GM13977 (cell line): ENCODE measurements around the gene TRIM27.
"Not testable (repeated sequence)": the region's sequence is repeated elsewhere in the genome, so short reads cannot be mapped to it uniquely, and the experiment has no call there.

Source experiments
- DNase-seq: peaks from one replicate; pipeline ENCODE4 v3.0.0; 2012; ENCODE audit warnings: low spot score
- in situ Hi-C: fragments of 300-500 bp; cut with MboI; formaldehyde crosslinking; loops from one replicate; pipeline ENCODE4 v1.12.0; 2022; ENCODE audit warnings: low sequenced_read_pairs, low pct_unique_long_range_greater_than_20kb, mixed read lengths, inconsistent platforms; ENCODE audit not compliant: unreplicated experiment
- TF ChIP-seq, protein P1 (sequence below): IDR thresholded peaks from 2 replicates; pipeline ENCODE4 v1.5.1; 2012; ENCODE audit warnings: mild to moderate bottlenecking, control low read depth; ENCODE audit not compliant: insufficient read depth; ENCODE audit errors: extremely low read depth, missing control alignments

TRIM27 gene, protein sequence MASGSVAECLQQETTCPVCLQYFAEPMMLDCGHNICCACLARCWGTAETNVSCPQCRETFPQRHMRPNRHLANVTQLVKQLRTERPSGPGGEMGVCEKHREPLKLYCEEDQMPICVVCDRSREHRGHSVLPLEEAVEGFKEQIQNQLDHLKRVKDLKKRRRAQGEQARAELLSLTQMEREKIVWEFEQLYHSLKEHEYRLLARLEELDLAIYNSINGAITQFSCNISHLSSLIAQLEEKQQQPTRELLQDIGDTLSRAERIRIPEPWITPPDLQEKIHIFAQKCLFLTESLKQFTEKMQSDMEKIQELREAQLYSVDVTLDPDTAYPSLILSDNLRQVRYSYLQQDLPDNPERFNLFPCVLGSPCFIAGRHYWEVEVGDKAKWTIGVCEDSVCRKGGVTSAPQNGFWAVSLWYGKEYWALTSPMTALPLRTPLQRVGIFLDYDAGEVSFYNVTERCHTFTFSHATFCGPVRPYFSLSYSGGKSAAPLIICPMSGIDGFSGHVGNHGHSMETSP

DNA sequence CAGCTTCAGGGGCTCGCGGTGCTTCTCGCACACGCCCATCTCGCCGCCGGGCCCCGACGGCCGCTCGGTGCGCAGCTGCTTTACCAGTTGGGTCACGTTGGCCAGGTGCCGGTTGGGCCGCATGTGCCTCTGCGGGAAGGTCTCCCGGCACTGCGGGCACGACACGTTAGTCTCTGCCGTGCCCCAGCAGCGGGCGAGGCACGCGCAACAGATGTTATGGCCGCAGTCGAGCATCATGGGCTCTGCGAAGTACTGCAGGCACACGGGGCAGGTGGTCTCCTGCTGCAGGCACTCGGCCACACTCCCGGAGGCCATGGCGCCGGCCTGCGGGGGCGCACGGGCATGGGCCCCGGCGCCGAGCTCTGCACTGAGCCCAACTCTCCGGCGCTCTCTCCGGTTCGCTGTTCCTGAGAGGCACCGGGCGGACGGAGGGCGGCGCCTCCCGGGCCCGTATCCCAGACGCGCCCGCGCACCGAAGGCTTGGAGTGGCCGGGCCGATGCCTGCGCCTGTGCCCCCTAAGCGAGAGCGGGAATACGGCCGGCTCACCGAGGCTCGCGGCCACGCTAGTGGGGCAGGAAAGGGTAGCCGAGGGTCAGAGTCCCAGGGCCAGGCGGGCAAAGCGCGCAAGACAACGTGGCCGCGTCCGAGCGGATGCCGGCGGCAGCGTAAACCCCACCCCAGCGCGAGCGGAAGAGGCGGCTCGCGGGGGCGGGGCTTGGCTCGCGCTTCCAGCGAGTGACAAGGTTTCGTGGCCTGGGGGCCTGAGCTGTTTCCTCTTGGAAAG, at the start of gene TRIM27:
TRIM27 (minus strand) TSS at position 668 of the 785 bp plus-strand sequence; CDS start at position 315, 353 bp downstream.
- TF ChIP-seq, protein P1, sequence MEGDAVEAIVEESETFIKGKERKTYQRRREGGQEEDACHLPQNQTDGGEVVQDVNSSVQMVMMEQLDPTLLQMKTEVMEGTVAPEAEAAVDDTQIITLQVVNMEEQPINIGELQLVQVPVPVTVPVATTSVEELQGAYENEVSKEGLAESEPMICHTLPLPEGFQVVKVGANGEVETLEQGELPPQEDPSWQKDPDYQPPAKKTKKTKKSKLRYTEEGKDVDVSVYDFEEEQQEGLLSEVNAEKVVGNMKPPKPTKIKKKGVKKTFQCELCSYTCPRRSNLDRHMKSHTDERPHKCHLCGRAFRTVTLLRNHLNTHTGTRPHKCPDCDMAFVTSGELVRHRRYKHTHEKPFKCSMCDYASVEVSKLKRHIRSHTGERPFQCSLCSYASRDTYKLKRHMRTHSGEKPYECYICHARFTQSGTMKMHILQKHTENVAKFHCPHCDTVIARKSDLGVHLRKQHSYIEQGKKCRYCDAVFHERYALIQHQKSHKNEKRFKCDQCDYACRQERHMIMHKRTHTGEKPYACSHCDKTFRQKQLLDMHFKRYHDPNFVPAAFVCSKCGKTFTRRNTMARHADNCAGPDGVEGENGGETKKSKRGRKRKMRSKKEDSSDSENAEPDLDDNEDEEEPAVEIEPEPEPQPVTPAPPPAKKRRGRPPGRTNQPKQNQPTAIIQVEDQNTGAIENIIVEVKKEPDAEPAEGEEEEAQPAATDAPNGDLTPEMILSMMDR, result no peak
- peak; percentile 91 for DNase-seq
- in situ Hi-C loops, result no loop called here

DNA sequence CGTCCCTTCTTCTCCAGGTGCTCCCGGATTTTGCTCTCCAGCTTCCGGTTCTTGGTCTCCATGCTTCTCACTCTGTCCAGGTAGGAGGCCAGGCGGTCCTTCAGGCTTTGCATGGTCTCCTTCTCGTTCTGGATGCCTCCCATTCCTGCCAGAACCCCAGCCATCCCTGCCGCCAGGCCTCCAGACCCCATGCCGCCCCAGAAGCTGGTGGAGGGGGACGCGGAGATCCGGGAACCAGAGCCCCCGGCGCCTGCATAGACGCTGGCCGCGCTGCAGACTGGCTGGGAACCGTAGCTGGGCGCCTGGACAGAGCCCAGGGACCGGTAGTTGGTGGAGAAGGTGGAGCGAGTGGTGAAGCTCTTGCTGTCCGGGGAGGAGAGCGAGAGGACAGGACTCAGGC, 46.3 kb upstream of the TRIM27 start:
- DNase-seq, in situ Hi-C loops: not testable (repeated sequence)

DNA sequence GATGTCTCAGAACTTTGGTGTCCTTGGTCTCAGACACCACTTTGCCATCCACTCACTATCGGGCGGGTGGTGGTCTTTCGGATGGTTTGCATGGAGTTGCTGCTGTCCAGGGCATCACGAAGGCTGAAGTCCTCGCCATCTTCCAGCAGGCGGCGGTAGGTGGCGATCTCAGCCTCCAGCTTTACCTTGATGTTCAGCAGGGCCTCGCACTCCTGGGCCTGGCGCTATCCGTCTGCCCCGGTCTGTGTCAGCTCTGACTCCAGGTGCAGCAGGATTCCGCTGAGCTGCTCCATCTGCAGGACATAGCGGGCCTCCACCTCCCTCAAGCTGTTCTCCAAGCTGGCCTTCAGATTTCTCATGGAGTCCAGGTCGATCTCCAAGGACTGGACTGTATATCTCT, 45.3 kb upstream of the TRIM27 start:
- in situ Hi-C loops, result no loop called here
- TF ChIP-seq, protein P1, result no peak
- DNase-seq, result no peak

DNA sequence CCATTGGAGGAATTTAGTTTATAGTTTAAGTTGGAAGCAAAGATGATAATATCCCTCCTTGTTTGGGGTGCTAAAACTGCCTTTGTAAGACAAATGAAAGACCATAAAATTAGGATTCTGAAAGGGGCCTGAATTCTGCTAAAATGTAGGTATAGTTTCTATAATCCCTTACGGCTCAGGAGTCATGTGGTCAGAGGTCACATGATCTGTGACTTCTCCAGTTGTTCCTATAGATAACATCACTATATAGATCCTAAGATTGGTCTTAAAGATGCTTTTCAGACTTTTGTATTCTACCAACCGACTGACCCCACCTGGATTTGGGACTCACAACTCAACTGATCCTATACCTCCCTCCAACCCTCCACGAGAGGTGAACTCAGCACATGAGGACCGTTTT, 44.7 kb upstream of the TRIM27 start:
- no peak for DNase-seq
- TF ChIP-seq, protein P1, result no peak
- in situ Hi-C loops, result no loop called here

DNA sequence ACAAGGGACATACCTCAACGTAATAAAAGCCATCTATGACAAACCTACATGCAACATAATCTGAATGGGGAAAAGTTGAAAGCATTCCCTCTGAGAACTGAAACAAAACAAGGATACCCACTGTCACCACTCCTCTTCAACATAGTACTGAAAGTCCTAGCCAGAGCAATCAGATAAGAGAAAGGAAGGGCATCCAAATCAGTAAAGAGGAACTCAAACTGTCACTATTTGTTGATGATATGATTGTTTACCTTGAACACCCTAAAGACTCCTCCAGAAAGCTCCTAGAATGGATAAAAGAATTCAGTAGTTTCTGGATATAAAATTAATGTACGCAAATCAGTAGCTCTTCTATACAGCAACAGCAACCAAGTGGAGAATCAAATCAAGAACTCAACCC, 41.9 kb upstream of the TRIM27 start:
- TF ChIP-seq, protein P1, result no peak
- DNase-seq, result no peak

DNA sequence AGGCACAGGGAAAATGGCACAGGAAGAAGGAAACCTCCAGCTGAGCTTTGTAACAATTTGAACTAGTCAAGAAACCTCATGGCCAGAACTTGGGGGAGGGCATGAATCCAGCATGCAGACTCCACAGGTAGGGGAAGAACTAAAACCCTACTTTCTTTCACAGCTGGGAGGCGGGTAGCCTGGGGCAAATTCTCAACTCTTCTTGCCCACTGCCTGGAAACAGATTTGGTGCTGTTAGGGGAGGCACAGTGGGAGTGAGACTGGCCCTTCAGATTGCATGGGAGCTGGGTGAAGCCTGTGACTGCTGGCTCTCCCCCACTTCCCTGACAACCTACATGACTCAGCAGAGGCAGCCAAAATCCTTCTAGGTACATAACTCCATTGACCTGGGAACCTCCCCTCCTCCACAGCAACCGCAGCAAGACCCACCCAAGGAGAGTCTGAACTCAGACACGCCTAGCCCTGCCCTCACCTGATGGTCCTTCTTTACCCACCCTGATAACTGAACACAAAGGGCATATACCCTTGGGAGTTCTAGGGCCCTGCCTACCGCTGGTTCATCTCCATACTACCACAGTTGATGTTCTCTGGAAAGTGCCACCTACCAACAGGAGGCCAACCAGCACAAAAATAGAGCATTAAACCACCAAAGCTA, 37.2 kb upstream of the TRIM27 start:
- TF ChIP-seq, protein P1, result no peak
- no peak for DNase-seq
- in situ Hi-C loops, result no loop called here

More for the DNA sequence above, 41.9 kb upstream of the TRIM27 start:
- in situ Hi-C loops, result no loop called here

DNA sequence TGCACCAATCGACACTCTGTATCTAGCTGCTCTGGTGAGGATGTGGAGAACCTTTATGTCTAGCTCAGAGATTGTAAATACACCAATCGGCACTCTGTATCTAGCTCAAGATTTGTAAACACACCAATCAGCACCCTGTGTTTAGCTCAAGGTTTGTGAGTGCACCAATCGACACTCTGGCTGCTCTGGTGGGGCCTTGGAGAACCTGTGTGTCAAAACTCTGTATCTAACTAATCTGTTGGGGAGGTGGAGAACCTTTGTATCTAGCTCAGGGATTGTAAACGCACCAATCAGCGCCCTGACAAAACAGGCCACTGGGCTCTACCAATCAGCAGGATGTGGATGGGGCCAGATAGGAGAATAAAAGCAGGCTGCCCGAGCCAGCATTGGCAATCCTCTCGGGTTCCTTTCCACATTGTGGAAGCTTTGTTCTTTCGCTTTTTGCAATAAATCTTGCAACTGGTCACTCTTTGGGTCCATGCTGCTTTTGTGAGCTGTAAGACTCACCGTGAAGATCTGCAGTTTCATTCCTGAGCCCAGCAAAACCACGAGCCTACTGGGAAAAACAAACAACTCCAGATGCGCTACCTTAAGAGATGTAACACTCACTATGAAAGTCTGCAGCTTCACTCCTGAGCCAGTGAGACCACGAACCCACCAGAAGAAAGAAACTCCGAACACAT, 34.9 kb upstream of the TRIM27 start:
- in situ Hi-C loops, DNase-seq: not testable (repeated sequence)

DNA sequence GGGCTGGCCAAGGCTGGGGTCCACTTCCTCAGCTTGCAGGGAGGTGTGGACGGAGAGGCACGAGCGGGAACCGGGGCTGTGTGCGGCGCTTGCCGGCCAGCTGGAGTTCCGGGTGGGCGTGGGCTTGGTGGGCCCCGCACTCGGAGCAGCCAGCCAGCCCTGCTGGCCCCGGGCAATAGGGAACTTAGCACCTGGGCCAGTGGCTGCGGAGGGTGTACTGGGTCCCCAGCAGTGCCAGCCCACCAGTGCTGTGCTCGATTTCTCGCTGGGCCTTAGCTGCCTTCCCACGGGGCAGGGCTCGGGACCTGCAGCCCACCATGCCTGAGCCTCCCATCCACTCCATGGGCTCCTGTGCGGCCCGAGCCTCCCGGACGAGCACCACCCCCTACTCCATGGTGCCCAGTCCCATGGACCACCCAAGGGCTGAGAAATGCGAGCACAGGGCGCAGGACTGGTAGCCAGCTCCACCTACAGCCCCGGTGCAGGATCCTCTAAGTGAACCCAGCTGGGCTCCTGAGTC, 34.1 kb upstream of the TRIM27 start:
- in situ Hi-C loops, DNase-seq: not testable (repeated sequence)
